ENCODE data around the gene ZBP1.

ZBP1 gene

GRCh38 chr20:57619051-57619831 lies 985 bp downstream of the ZBP1 start:
- peak; percentile 93 for DNase-seq (ENCODE audit: low read depth)
- peak overlapping the region; percentile 53 for H3K4me3 ChIP-seq (ENCODE audit: low read depth, low read length)
- TF ChIP-seq, protein P1, sequence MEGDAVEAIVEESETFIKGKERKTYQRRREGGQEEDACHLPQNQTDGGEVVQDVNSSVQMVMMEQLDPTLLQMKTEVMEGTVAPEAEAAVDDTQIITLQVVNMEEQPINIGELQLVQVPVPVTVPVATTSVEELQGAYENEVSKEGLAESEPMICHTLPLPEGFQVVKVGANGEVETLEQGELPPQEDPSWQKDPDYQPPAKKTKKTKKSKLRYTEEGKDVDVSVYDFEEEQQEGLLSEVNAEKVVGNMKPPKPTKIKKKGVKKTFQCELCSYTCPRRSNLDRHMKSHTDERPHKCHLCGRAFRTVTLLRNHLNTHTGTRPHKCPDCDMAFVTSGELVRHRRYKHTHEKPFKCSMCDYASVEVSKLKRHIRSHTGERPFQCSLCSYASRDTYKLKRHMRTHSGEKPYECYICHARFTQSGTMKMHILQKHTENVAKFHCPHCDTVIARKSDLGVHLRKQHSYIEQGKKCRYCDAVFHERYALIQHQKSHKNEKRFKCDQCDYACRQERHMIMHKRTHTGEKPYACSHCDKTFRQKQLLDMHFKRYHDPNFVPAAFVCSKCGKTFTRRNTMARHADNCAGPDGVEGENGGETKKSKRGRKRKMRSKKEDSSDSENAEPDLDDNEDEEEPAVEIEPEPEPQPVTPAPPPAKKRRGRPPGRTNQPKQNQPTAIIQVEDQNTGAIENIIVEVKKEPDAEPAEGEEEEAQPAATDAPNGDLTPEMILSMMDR (IDR thresholded peaks at IDR 0.05; ENCODE audit: insufficient read depth, low read depth, low read length, missing control alignments), result no peak

GRCh38 chr20:57618764-57619050 lies 1.5 kb downstream of the ZBP1 start:
- TF ChIP-seq, protein P1 (IDR thresholded peaks at IDR 0.05; ENCODE audit: insufficient read depth, low read depth, low read length, missing control alignments), result no peak
- H3K4me3 ChIP-seq (ENCODE audit: low read depth, low read length), result peak overlapping the region; percentile 53
- DNase-seq (ENCODE audit: low read depth), result no peak

DNA sequence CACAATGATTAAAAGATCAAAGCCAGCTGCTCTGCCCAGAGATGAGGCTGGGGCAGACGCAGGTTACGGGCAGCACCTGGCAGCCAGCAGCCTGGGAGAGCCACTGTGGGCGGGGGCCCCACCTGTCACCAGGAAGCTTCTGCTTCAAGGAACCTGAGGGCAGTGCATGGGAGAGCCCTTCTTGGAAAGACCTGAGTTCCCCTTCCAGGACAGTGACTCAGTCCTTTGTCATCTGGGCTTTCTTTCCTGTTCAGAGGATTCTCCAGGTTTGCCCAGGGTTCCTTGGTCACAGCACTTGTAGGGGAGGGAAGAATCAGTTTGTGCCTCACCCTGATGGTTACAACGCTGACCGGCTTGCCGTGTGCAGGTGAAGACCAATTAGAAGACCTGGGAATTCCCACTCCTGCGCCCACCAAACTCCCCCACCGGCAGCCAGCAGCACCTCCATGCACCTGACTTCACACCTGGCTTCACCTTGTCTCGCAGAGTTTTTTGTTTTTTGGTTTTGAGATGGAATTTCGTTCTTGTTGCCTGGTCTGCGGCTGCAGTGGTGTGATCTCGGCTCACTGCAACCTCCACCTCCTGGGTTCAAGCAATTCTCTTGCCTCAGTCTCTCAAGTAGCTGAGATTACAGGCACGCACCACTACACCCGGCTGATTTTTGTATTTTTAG lies 2.0 kb downstream of the ZBP1 start:
- DNase-seq (ENCODE audit: low read depth), result no peak
- H3K4me3 ChIP-seq (ENCODE audit: low read depth, low read length), result peak overlapping the region; percentile 53
- TF ChIP-seq, protein P1 (IDR thresholded peaks at IDR 0.05; ENCODE audit: insufficient read depth, low read depth, low read length, missing control alignments), result no peak

- TF ChIP-seq, protein P1 (IDR thresholded peaks at IDR 0.05; ENCODE audit: insufficient read depth, low read depth, low read length, missing control alignments), result no peak
- DNase-seq (ENCODE audit: low read depth), result no peak
- no peak overlapping the region for H3K4me3 ChIP-seq (ENCODE audit: low read depth, low read length)
Measured at GRCh38 chr20:57617079-57617795, 3.0 kb downstream of the ZBP1 start.

- no peak overlapping the region for H3K4me3 ChIP-seq (ENCODE audit: low read depth, low read length)
- TF ChIP-seq, protein P1 (IDR thresholded peaks at IDR 0.05; ENCODE audit: insufficient read depth, low read depth, low read length, missing control alignments), result no peak
- no peak for DNase-seq (ENCODE audit: low read depth)
Measured at GRCh38 chr20:57616143-57616951, 3.9 kb downstream of the ZBP1 start.

GRCh38 chr20:57615445-57615811 lies 4.8 kb downstream of the ZBP1 start:
- no peak for DNase-seq (ENCODE audit: low read depth)
- TF ChIP-seq, protein P1 (IDR thresholded peaks at IDR 0.05; ENCODE audit: insufficient read depth, low read depth, low read length, missing control alignments), result no peak
- H3K4me3 ChIP-seq (ENCODE audit: low read depth, low read length), result no peak overlapping the region

Data from GM12865 (cell line).